ENCODE measurements around the gene DISP3. TPM values are rescaled to one million over a fixed set of nuclear protein-coding genes. Genes with fewer than 3 reads are reported as not detected.

The DISP3 gene
- total and polyA plus RNA-seq, 4 donors = 0.10 to 0.12 TPM; not detected in 2

GRCh38 chr1:11487196-11487751, 8.3 kb downstream of the DISP3 start:
- 39 to 42% methylated on average over 10 of the region's 10 CpGs for WGBS, 2 donors
- no peak for DNase-seq
- Histone ChIP-seq H3K27me3 (ENCODE audit: control insufficient read depth in 1 of 2, insufficient read depth in 2 of 2, low read length in 1 of 2) (no peaks in the 10 kb centered on the region), H3K4me3 (ENCODE audit: low read length in 2 of 2) (no peak overlapping the region), H3K4me1 (ENCODE audit: control insufficient read depth in 1 of 2, insufficient read depth in 2 of 2, low read length in 2 of 2) (no peaks in the 10 kb centered on the region), H3K36me3 (ENCODE audit: control insufficient read depth in 1 of 2, insufficient read depth in 2 of 2, low read length in 1 of 2) (no peaks in the 10 kb centered on the region), H3K9me3 (ENCODE audit: control insufficient read depth, low read length) (no peaks in the 10 kb centered on the region), H3K27ac (ENCODE audit: low read depth in 1 of 2, low read length in 2 of 2) (no peak overlapping the region)
- intact Hi-C loops (cut with DNase I) = no loop called here
- no peak for ATAC-seq (ENCODE audit: low FRiP score)

GRCh38 chr1:11488201-11488770, 9.3 kb downstream of the DISP3 start:
- ATAC-seq (ENCODE audit: low FRiP score) (no peak), DNase-seq (no peak)
- Histone ChIP-seq H3K36me3 (ENCODE audit: control insufficient read depth in 1 of 2, insufficient read depth in 2 of 2, low read length in 1 of 2) (no peaks in the 10 kb centered on the region), H3K27me3 (ENCODE audit: control insufficient read depth in 1 of 2, insufficient read depth in 2 of 2, low read length in 1 of 2) (no peaks in the 10 kb centered on the region), H3K9me3 (ENCODE audit: control insufficient read depth, low read length) (no peaks in the 10 kb centered on the region), H3K27ac (ENCODE audit: low read depth in 1 of 2, low read length in 2 of 2) (no peak overlapping the region), H3K4me1 (ENCODE audit: control insufficient read depth in 1 of 2, insufficient read depth in 2 of 2, low read length in 2 of 2) (no peaks in the 10 kb centered on the region), H3K4me3 (ENCODE audit: low read length in 2 of 2) (no peak overlapping the region)
- intact Hi-C loops (cut with DNase I) = no loop called here
- 68 to 70% methylated on average over 9 of the region's 9 CpGs for WGBS, 2 donors

GRCh38 chr1:11488966-11489625, 10.1 kb downstream of the DISP3 start:
- no peak overlapping the region for H3K4me3 ChIP-seq (ENCODE audit: low read length in 2 of 2)
- no peak for DNase-seq
- no peak for ATAC-seq (ENCODE audit: low FRiP score)
- intact Hi-C loops (cut with DNase I) = no loop called here
- peaks cover 5% of the 10 kb centered on the region for H3K9me3 ChIP-seq (ENCODE audit: control insufficient read depth, low read length)
- no peaks in the 10 kb centered on the region for H3K36me3 ChIP-seq (ENCODE audit: control insufficient read depth in 1 of 2, insufficient read depth in 2 of 2, low read length in 1 of 2)
- H3K4me1 ChIP-seq (ENCODE audit: control insufficient read depth in 1 of 2, insufficient read depth in 2 of 2, low read length in 2 of 2) = no peaks in the 10 kb centered on the region
- WGBS, 2 donors = 61 to 63% methylated on average over 11 of the region's 11 CpGs
- no peak overlapping the region for H3K27ac ChIP-seq (ENCODE audit: low read depth in 1 of 2, low read length in 2 of 2)
- no peaks in the 10 kb centered on the region for H3K27me3 ChIP-seq (ENCODE audit: control insufficient read depth in 1 of 2, insufficient read depth in 2 of 2, low read length in 1 of 2)

GRCh38 chr1:11492235-11492634, 13.3 kb downstream of the DISP3 start:
- H3K4me1 ChIP-seq (ENCODE audit: control insufficient read depth in 1 of 2, insufficient read depth in 2 of 2, low read length in 2 of 2) = no peaks in the 10 kb centered on the region
- WGBS, 2 donors = 48 to 51% methylated on average over 7 of the region's 7 CpGs
- no peak overlapping the region for H3K27ac ChIP-seq (ENCODE audit: low read depth in 1 of 2, low read length in 2 of 2)
- H3K27me3 ChIP-seq (ENCODE audit: control insufficient read depth in 1 of 2, insufficient read depth in 2 of 2, low read length in 1 of 2) = no peaks in the 10 kb centered on the region
- H3K4me3 ChIP-seq (ENCODE audit: low read length in 2 of 2) = no peak overlapping the region
- H3K36me3 ChIP-seq (ENCODE audit: control insufficient read depth in 1 of 2, insufficient read depth in 2 of 2, low read length in 1 of 2) = no peaks in the 10 kb centered on the region
- peaks cover 5% of the 10 kb centered on the region for H3K9me3 ChIP-seq (ENCODE audit: control insufficient read depth, low read length)
- DNase-seq = no peak
- intact Hi-C loops (cut with DNase I) = no loop called here
- no peak for ATAC-seq (ENCODE audit: low FRiP score)

- 72 to 75% methylated on average over 9 of the region's 9 CpGs for WGBS, 2 donors
- no peak for ATAC-seq (ENCODE audit: low FRiP score)
Observed at GRCh38 chr1:11493972-11494655, 15.2 kb downstream of the DISP3 start.

GRCh38 chr1:11494771-11495170, 15.8 kb downstream of the DISP3 start:
- H3K27ac ChIP-seq (ENCODE audit: low read depth in 1 of 2, low read length in 2 of 2) = no peak overlapping the region
- H3K27me3 ChIP-seq (ENCODE audit: control insufficient read depth in 1 of 2, insufficient read depth in 2 of 2, low read length in 1 of 2) = no peaks in the 10 kb centered on the region
- H3K4me3 ChIP-seq (ENCODE audit: low read length in 2 of 2) = no peak overlapping the region
- DNase-seq = no peak
- 78 to 80% methylated on average over 3 of the region's 3 CpGs for WGBS, 2 donors
- H3K9me3 ChIP-seq (ENCODE audit: control insufficient read depth, low read length) = peaks cover 5% of the 10 kb centered on the region
- intact Hi-C loops (cut with DNase I) = no loop called here
- no peaks in the 10 kb centered on the region for H3K36me3 ChIP-seq (ENCODE audit: control insufficient read depth in 1 of 2, insufficient read depth in 2 of 2, low read length in 1 of 2)
- no peak for ATAC-seq (ENCODE audit: low FRiP score)
- no peaks in the 10 kb centered on the region for H3K4me1 ChIP-seq (ENCODE audit: control insufficient read depth in 1 of 2, insufficient read depth in 2 of 2, low read length in 2 of 2)

More at GRCh38 chr1:11493972-11494655, 15.2 kb downstream of the DISP3 start:
- DNase-seq = no peak
- no peaks in the 10 kb centered on the region for H3K4me1 ChIP-seq (ENCODE audit: control insufficient read depth in 1 of 2, insufficient read depth in 2 of 2, low read length in 2 of 2)
- H3K9me3 ChIP-seq (ENCODE audit: control insufficient read depth, low read length) = peaks cover 5% of the 10 kb centered on the region
- H3K4me3 ChIP-seq (ENCODE audit: low read length in 2 of 2) = no peak overlapping the region
- no peaks in the 10 kb centered on the region for H3K36me3 ChIP-seq (ENCODE audit: control insufficient read depth in 1 of 2, insufficient read depth in 2 of 2, low read length in 1 of 2)
- no peaks in the 10 kb centered on the region for H3K27me3 ChIP-seq (ENCODE audit: control insufficient read depth in 1 of 2, insufficient read depth in 2 of 2, low read length in 1 of 2)
- intact Hi-C loops (cut with DNase I) = no loop called here
- no peak overlapping the region for H3K27ac ChIP-seq (ENCODE audit: low read depth in 1 of 2, low read length in 2 of 2)

GRCh38 chr1:11495579-11495978, 16.6 kb downstream of the DISP3 start:
- Histone ChIP-seq H3K36me3 (ENCODE audit: control insufficient read depth in 1 of 2, insufficient read depth in 2 of 2, low read length in 1 of 2) (no peaks in the 10 kb centered on the region), H3K4me1 (ENCODE audit: control insufficient read depth in 1 of 2, insufficient read depth in 2 of 2, low read length in 2 of 2) (no peaks in the 10 kb centered on the region), H3K27ac (ENCODE audit: low read depth in 1 of 2, low read length in 2 of 2) (no peak overlapping the region), H3K27me3 (ENCODE audit: control insufficient read depth in 1 of 2, insufficient read depth in 2 of 2, low read length in 1 of 2) (no peaks in the 10 kb centered on the region), H3K9me3 (ENCODE audit: control insufficient read depth, low read length) (peaks cover 5% of the 10 kb centered on the region), H3K4me3 (ENCODE audit: low read length in 2 of 2) (no peak overlapping the region)
- 45 to 58% methylated on average over 3 of the region's 3 CpGs for WGBS, 2 donors
- no peak for DNase-seq
- intact Hi-C loops (cut with DNase I) = no loop called here
- no peak for ATAC-seq (ENCODE audit: low FRiP score)

GRCh38 chr1:11496551-11497080, 17.7 kb downstream of the DISP3 start:
- Histone ChIP-seq H3K4me3 (ENCODE audit: low read length in 2 of 2) (no peak overlapping the region), H3K27ac (ENCODE audit: low read depth in 1 of 2, low read length in 2 of 2) (no peak overlapping the region), H3K36me3 (ENCODE audit: control insufficient read depth in 1 of 2, insufficient read depth in 2 of 2, low read length in 1 of 2) (no peaks in the 10 kb centered on the region), H3K27me3 (ENCODE audit: control insufficient read depth in 1 of 2, insufficient read depth in 2 of 2, low read length in 1 of 2) (no peaks in the 10 kb centered on the region), H3K9me3 (ENCODE audit: control insufficient read depth, low read length) (peaks cover 6% of the 10 kb centered on the region), H3K4me1 (ENCODE audit: control insufficient read depth in 1 of 2, insufficient read depth in 2 of 2, low read length in 2 of 2) (no peaks in the 10 kb centered on the region)
- WGBS, 2 donors = 68 to 71% methylated on average over 8 of the region's 8 CpGs
- ATAC-seq (ENCODE audit: low FRiP score) = no peak
- no peak for DNase-seq
- intact Hi-C loops (cut with DNase I) = no loop called here
